22Rv1 (cell line): ENCODE measurements around the gene MORN3.
"Not testable (repeated sequence)": the region's sequence is repeated elsewhere in the genome, so short reads cannot be mapped to it uniquely, and the experiment has no call there.

Experiments used
- H3K27ac ChIP-seq: fragments of 450-650 bp; 2 replicates; pipeline ENCODE4 v1.5.1; 2017
- CTCF ChIP-seq: fragments of 450-650 bp; IDR thresholded peaks from 2 replicates; pipeline ENCODE4 v1.5.1; 2017; ENCODE audit warnings: mild to moderate bottlenecking
- ZFX ChIP-seq: fragments of 450-650 bp; IDR thresholded peaks from 2 replicates; pipeline ENCODE4 v1.6.1; 2017; ENCODE audit warnings: antibody characterized with exemption, borderline replicate concordance

The MORN3 gene

GRCh38 chr12:121702944-121703343 lies 33.5 kb upstream of the MORN3 start:
- TF ChIP-seq ZFX = no peak
- no peak for TF ChIP-seq CTCF
- no peak overlapping the region for H3K27ac ChIP-seq

- TF ChIP-seq CTCF (no peak), ZFX (no peak)
- no peak overlapping the region for H3K27ac ChIP-seq
Measured at GRCh38 chr12:121701667-121702277, 32.3 kb upstream of the MORN3 start.

- H3K27ac ChIP-seq = not testable (repeated sequence)
Measured at GRCh38 chr12:121697861-121698260, 28.4 kb upstream of the MORN3 start.

GRCh38 chr12:121697093-121697698 lies 27.7 kb upstream of the MORN3 start:
- no peak overlapping the region for H3K27ac ChIP-seq
- TF ChIP-seq ZFX = no peak
- TF ChIP-seq CTCF = peak; percentile 79

GRCh38 chr12:121693155-121693687 lies 23.8 kb upstream of the MORN3 start:
- TF ChIP-seq ZFX = no peak
- no peak for TF ChIP-seq CTCF
- H3K27ac ChIP-seq = no peak overlapping the region

GRCh38 chr12:121692744-121693143 lies 23.3 kb upstream of the MORN3 start:
- H3K27ac ChIP-seq = not testable (repeated sequence)

- no peak overlapping the region; the same call in 1 of the 2 replicates for H3K27ac ChIP-seq
- TF ChIP-seq CTCF (no peak), ZFX (no peak)
Measured at GRCh38 chr12:121689430-121689829, 20.0 kb upstream of the MORN3 start.

GRCh38 chr12:121688966-121689365 lies 19.5 kb upstream of the MORN3 start:
- H3K27ac ChIP-seq = peak overlapping the region; percentile 9; the same call in 1 of the 2 replicates
- no peak for TF ChIP-seq CTCF
- no peak for TF ChIP-seq ZFX

GRCh38 chr12:121679661-121680197 lies 10.3 kb upstream of the MORN3 start:
- H3K27ac ChIP-seq = not testable (repeated sequence)
